Calu3 (cell line): ENCODE data around the gene SV2C. TPM values are rescaled to one million over a fixed set of nuclear protein-coding genes. Genes with fewer than 3 reads are reported as not detected.

Experiments
- BruUV-seq: library from RNA; stranded (reverse); fragments of 400-500 nt; replicated peaks from 2 replicates; lab custom pipeline; 2021; lab: Mats Ljungman, UMichigan
- CTCF ChIA-PET: fragments of 300-600 bp; sonication (Branson Sonifier 250); formaldehyde crosslinking; loops from one replicate; lab custom pipeline; 2022; ENCODE audit warnings: antibody characterized with exemption; lab: Charles Lee
- DNase-seq: peaks from one replicate; pipeline ENCODE4 v3.0.0; 2022
- H3K27ac Mint-ChIP-seq: one replicate; pipeline ENCODE4 v1.8.0; 2022; ENCODE audit warnings: mixed read lengths; ENCODE audit not compliant: unreplicated experiment
- H3K27me3 Mint-ChIP-seq: one replicate; pipeline ENCODE4 v1.8.0; 2022; ENCODE audit warnings: mixed read lengths; ENCODE audit not compliant: unreplicated experiment
- H3K36me3 Mint-ChIP-seq: one replicate; pipeline ENCODE4 v1.8.0; 2022; ENCODE audit warnings: mild to moderate bottlenecking, moderate library complexity, mixed read lengths; ENCODE audit not compliant: insufficient read depth, unreplicated experiment
- H3K4me1 Mint-ChIP-seq: one replicate; pipeline ENCODE4 v1.8.0; 2022; ENCODE audit warnings: mild to moderate bottlenecking, low read depth, mixed read lengths; ENCODE audit not compliant: unreplicated experiment
- H3K4me3 Mint-ChIP-seq: one replicate; pipeline ENCODE4 v1.8.0; 2022; ENCODE audit warnings: mild to moderate bottlenecking, low read depth, moderate library complexity, mixed read lengths; ENCODE audit not compliant: unreplicated experiment
- H3K9me3 Mint-ChIP-seq: one replicate; pipeline ENCODE4 v1.8.0; 2022; ENCODE audit warnings: low read depth, mixed read lengths; ENCODE audit not compliant: unreplicated experiment
- intact Hi-C: fragments of 100-400 bp; cut with micrococcal nuclease; formaldehyde crosslinking; loops from one replicate; pipeline ENCODE4 v1.10.0; 2022; ENCODE audit not compliant: unreplicated experiment
- total RNA-seq: library from RNA; stranded (reverse); gene quantifications from 2 replicates; pipeline ENCODE4 v1.2.3, GENCODE V29; 2022
- TF ChIP-seq, protein P1 (sequence below): fragments of 200-600 bp; IDR thresholded peaks from one replicate; pipeline ENCODE4 v1.8.0; 2022; ENCODE audit warnings: antibody characterized with exemption; ENCODE audit not compliant: unreplicated experiment

SV2C gene
- total RNA-seq, 1 experiment from 2014 or later: 0.90 TPM

- Mint-ChIP-seq H3K27ac (no peak overlapping the region), H3K4me1 (peaks cover 7% of the 10 kb centered on the region), H3K4me3 (no peak overlapping the region), H3K27me3 (peaks cover 17% of the 10 kb centered on the region), H3K36me3 (no peaks in the 10 kb centered on the region), H3K9me3 (no peaks in the 10 kb centered on the region)
- intact Hi-C loops: no loop called here
- no TSS peak for BruUV-seq
- TF ChIP-seq, protein P1, sequence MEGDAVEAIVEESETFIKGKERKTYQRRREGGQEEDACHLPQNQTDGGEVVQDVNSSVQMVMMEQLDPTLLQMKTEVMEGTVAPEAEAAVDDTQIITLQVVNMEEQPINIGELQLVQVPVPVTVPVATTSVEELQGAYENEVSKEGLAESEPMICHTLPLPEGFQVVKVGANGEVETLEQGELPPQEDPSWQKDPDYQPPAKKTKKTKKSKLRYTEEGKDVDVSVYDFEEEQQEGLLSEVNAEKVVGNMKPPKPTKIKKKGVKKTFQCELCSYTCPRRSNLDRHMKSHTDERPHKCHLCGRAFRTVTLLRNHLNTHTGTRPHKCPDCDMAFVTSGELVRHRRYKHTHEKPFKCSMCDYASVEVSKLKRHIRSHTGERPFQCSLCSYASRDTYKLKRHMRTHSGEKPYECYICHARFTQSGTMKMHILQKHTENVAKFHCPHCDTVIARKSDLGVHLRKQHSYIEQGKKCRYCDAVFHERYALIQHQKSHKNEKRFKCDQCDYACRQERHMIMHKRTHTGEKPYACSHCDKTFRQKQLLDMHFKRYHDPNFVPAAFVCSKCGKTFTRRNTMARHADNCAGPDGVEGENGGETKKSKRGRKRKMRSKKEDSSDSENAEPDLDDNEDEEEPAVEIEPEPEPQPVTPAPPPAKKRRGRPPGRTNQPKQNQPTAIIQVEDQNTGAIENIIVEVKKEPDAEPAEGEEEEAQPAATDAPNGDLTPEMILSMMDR: no peak
- DNase-seq: no peak
- CTCF ChIA-PET: no interaction called here
Measured at GRCh38 chr5:76091351-76091750, 8.2 kb downstream of the SV2C start.

DNA sequence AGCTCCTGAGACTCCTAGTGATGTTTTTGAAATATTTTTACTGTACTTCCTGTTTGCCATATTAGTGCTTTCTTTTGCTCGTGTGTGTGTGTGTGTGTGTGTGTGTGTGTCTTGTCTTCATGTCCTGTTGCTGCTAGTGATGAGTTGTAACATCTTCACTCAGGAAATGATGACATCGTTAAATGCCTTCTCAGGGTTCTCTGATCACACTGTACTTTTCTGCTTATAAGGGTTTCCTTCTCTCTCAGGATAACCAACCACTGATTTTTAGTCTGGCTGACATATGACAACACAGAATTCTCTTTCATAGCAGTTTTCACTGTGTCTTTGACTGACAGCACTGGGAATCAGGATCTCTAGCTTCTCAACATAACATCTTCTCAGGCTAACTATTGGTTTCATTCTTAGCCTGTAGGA, 16.1 kb downstream of the SV2C start:
- Mint-ChIP-seq H3K27ac (no peak overlapping the region), H3K36me3 (no peaks in the 10 kb centered on the region), H3K9me3 (no peaks in the 10 kb centered on the region), H3K4me1 (peaks cover 15% of the 10 kb centered on the region), H3K27me3 (peaks cover 22% of the 10 kb centered on the region), H3K4me3 (no peak overlapping the region)
- TF ChIP-seq, protein P1: no peak
- intact Hi-C loops: no loop called here
- no TSS peak for BruUV-seq
- DNase-seq: no peak
- CTCF ChIA-PET: no interaction called here

DNA sequence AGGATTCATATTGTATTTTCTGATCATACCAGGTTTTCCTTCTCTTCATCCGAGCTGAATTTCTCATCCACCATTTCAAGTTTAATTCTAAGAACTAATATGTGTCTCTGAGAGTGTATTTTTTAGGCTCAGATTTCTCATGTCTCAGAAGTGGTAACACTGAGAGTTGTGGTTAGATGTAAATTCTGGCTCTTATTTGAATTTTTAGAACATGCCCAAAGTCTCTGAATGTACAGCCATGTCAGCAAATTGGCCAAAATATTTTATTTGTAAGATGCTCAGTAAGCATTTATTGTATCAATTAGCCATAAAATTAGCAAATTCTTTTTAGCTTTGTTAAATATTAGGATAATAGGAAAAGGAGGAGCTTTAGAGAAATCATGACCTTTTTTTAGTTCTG, 16.6 kb downstream of the SV2C start:
- no peak for DNase-seq
- Mint-ChIP-seq H3K4me3 (no peak overlapping the region), H3K27me3 (peaks cover 25% of the 10 kb centered on the region), H3K9me3 (no peaks in the 10 kb centered on the region), H3K27ac (no peak overlapping the region), H3K36me3 (no peaks in the 10 kb centered on the region), H3K4me1 (peaks cover 15% of the 10 kb centered on the region)
- CTCF ChIA-PET: interaction anchor here (1.2 kb wide), 1 partner anchor 75 kb away, joined by 3 read pairs; no protein-coding TSS in a partner anchor
- no TSS peak for BruUV-seq
- intact Hi-C loops: no loop called here
- TF ChIP-seq, protein P1: no peak

GRCh38 chr5:76104027-76104426, 20.8 kb downstream of the SV2C start:
- TF ChIP-seq, protein P1: no peak
- Mint-ChIP-seq H3K27me3 (peaks cover 49% of the 10 kb centered on the region), H3K36me3 (no peaks in the 10 kb centered on the region), H3K4me1 (no peaks in the 10 kb centered on the region), H3K4me3 (no peak overlapping the region), H3K9me3 (no peaks in the 10 kb centered on the region), H3K27ac (no peak overlapping the region)
- peak; percentile 75 for DNase-seq
- BruUV-seq: no TSS peak
- CTCF ChIA-PET: interaction anchor here (1.1 kb wide), 1 partner anchor 71 kb away, joined by 3 read pairs; no protein-coding TSS in a partner anchor
- intact Hi-C loops: no loop called here
